Uterus (tissue), 4 donors: Measurements from ENCODE around the gene CAPNS1. TPM values are rescaled to one million over a fixed set of nuclear protein-coding genes. Genes with fewer than 3 reads are reported as not detected.

Experiments used
- DNase-seq, 2 donors: peaks; one replicate each; pipeline ENCODE4 v3.0.0-alpha.2; 2019 to 2020
- H3K27ac ChIP-seq, 2 donors: fragments of 200-600 bp; sonication (generic); 1 replicate in 1 of 2; 2 replicates in 1 of 2; pipeline ENCODE4 v1.5.1; 2016 to 2018
- H3K27me3 ChIP-seq, 2 donors: fragments of 200-600 bp; sonication (generic); one replicate each; pipeline ENCODE4 v1.5.1; 2018 to 2019; ENCODE audit warnings: control low read depth in 1 of 2
- H3K36me3 ChIP-seq, 2 donors: fragments of 200-600 bp; sonication (generic); one replicate each; pipeline ENCODE4 v1.5.1; 2019; ENCODE audit warnings: control low read depth in 1 of 2
- H3K4me1 ChIP-seq, 2 donors: fragments of 200-600 bp; sonication (generic); one replicate each; pipeline ENCODE4 v1.5.1; 2018 to 2019; ENCODE audit warnings: control low read depth in 1 of 2
- H3K4me3 ChIP-seq, 2 donors: fragments of 200-600 bp; sonication (generic); 1 replicate in 1 of 2; 2 replicates in 1 of 2; pipeline ENCODE4 v1.5.1; 2018 to 2019; ENCODE audit warnings: mild to moderate bottlenecking in 1 of 2
- H3K9me3 ChIP-seq, 2 donors: fragments of 200-600 bp; sonication (generic); one replicate each; pipeline ENCODE4 v1.5.1; 2019; ENCODE audit warnings: control low read depth in 1 of 2
- POLR2A ChIP-seq, 2 donors: fragments of 450-650 bp; IDR thresholded peaks; one replicate each; pipeline ENCODE4 v1.6.1; 2016; ENCODE audit warnings: antibody characterized with exemption in 2 of 2, mild to moderate bottlenecking in 1 of 2, moderate library complexity in 1 of 2
- intact Hi-C: fragments of 100-400 bp; cut with DNase I; formaldehyde crosslinking; loops from one replicate; pipeline ENCODE4 v1.15.1; 2023; ENCODE audit warnings: low total_unique reads
- total RNA-seq, 4 donors: library from RNA; depleted of rRNA in 3 of 4; stranded (reverse); fragments of >200 nt in 3 of 4; gene quantifications; one replicate each; pipeline versions ENCODE4 v1.1.0 to v1.2.4, GENCODE V29; 2014 to 2023
- TF ChIP-seq, protein P1 (sequence below), 4 experiments: fragments of 200-600 bp in 2 of 4; fragments of 450-650 bp in 2 of 4; sonication (generic) in 2 of 4; IDR thresholded peaks; one replicate each; pipeline ENCODE4 v1.5.1; 2016 to 2019; ENCODE audit warnings: antibody characterized with exemption in 4 of 4, mild to moderate bottlenecking in 2 of 4, moderate library complexity in 1 of 4
- donor health status: DM: yes; HTN: yes; CAD: no.

CAPNS1 gene
- total RNA-seq, 4 donors from 2014 or later: 134 to 511 (median 179) TPM

DNA sequence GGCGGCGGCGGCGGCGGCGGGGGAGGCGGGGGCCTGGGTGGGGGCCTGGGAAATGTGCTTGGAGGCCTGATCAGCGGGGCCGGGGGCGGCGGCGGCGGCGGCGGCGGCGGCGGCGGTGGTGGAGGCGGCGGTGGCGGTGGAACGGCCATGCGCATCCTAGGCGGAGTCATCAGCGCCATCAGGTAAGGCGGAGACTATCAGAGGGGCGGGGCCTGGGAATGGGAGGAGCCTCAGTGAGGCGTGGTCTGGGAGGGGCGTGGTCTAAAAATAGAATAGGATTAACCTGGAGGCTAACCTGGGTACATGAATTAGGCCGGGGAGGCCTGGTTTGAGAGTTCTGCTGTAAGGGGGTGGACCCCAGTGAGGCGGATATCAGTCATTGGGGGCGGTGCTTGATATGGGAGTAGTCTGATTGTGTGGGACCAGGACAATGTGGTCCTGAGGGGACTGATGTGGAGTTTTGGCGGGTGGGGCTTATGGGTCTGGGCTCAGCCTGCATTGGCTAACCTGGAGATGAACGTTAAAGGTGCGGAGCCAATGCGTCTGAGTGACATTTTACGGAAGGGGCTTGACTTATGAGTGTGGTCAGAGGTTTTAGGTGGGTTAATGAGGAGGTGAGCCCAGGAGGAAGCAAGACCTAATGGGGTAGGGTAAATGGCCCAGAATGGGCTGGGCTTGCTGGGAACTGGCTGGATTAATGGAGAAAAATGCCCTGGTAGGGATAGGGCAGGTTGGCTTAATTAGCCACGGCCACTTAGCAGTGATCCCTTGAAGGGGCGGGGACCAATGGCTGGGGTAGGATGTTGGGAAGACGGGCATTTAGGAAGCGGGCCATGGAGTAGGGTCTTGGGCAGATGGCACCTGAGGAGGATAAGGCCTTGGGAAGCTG, 1.4 kb downstream of the CAPNS1 start:
- intact Hi-C loops: no loop called here
- Histone ChIP-seq H3K27me3 (no peaks in the 10 kb centered on the region), H3K9me3 (no peaks in the 10 kb centered on the region), H3K4me3 (peak overlapping the region; percentile 80 to 92), H3K4me1 (peaks cover 0 to 10% of the 10 kb centered on the region in 2 donors), H3K36me3 (no peaks in the 10 kb centered on the region), H3K27ac (peak overlapping the region; percentile 95 to 97)
- peak; percentile 72 to 77 for TF ChIP-seq POLR2A (IDR thresholded peaks at IDR 0.05)
- TF ChIP-seq, protein P1, sequence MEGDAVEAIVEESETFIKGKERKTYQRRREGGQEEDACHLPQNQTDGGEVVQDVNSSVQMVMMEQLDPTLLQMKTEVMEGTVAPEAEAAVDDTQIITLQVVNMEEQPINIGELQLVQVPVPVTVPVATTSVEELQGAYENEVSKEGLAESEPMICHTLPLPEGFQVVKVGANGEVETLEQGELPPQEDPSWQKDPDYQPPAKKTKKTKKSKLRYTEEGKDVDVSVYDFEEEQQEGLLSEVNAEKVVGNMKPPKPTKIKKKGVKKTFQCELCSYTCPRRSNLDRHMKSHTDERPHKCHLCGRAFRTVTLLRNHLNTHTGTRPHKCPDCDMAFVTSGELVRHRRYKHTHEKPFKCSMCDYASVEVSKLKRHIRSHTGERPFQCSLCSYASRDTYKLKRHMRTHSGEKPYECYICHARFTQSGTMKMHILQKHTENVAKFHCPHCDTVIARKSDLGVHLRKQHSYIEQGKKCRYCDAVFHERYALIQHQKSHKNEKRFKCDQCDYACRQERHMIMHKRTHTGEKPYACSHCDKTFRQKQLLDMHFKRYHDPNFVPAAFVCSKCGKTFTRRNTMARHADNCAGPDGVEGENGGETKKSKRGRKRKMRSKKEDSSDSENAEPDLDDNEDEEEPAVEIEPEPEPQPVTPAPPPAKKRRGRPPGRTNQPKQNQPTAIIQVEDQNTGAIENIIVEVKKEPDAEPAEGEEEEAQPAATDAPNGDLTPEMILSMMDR (IDR thresholded peaks at IDR 0.05): peak in 1 of 4 experiments; percentile 3
- peak; percentile 92 for DNase-seq

DNA sequence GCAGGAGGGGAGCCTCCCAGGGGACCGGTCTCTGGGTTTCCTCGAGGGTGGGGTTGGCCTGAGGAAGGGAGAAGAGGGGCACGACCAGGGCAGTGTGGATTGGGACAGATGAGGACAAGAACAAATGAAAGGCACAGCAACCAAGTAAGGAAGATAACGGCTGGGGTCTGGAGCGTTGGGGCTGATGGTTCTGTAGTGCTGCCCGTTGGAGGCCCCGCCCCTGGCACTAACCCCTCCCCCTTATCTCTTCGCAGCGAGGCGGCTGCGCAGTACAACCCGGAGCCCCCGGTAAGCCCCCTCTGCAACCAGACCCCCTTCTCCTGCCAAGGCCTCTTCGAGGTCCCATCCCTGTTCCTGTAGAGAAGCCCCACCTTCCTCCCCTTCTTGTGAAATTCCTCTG, 2.2 kb downstream of the CAPNS1 start:
- Histone ChIP-seq H3K36me3 (no peaks in the 10 kb centered on the region), H3K4me3 (no peak overlapping the region), H3K27ac (peak overlapping the region; percentile 95 to 97), H3K27me3 (no peaks in the 10 kb centered on the region), H3K9me3 (no peaks in the 10 kb centered on the region), H3K4me1 (peaks cover 0 to 10% of the 10 kb centered on the region in 2 donors)
- no peak for DNase-seq
- TF ChIP-seq POLR2A (IDR thresholded peaks at IDR 0.05): no peak
- TF ChIP-seq, protein P1 (IDR thresholded peaks at IDR 0.05): no peak
- intact Hi-C loops: no loop called here

DNA sequence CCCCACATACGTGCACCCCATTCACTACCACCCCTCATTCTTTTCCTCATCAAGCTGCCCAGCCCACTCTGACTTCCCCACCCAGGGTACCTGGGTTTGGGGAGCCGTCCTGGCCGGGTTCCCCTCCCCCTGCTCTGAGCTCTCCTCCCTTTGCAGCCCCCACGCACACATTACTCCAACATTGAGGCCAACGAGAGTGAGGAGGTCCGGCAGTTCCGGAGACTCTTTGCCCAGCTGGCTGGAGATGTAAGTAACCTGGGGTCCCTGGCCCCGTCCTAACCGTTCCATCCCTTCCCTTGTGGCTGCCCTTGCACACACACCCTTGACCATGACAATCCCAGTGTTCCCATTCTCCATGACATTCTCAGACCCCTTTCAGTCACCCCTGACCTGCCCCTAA, 2.6 kb downstream of the CAPNS1 start:
- intact Hi-C loops: no loop called here
- no peaks in the 10 kb centered on the region for H3K27me3 ChIP-seq
- TF ChIP-seq POLR2A (IDR thresholded peaks at IDR 0.05): no peak
- TF ChIP-seq, protein P1 (IDR thresholded peaks at IDR 0.05): no peak
- H3K9me3 ChIP-seq: no peaks in the 10 kb centered on the region
- no peaks in the 10 kb centered on the region for H3K36me3 ChIP-seq
- no peak overlapping the region for H3K27ac ChIP-seq
- DNase-seq: no peak
- H3K4me1 ChIP-seq: peaks cover 0 to 10% of the 10 kb centered on the region in 2 donors
- no peak overlapping the region for H3K4me3 ChIP-seq

DNA sequence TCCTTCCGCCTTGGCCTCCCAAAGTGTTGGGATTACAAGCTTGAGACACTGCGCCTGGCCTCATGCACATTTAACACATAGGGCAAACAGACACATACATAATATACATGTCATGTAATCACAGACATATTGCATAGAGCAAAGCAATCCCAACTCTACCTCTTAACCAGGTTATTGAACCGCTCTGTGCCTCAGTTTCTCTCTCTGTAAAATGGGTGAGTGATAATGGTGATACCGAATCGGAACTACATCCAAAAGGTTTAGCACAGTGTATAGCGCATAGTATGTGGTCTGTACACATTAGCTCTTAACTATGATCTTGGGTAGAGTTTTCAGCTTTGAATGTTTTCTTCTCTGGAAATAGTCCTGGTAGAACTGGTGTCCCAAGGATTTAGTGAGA, 4.8 kb downstream of the CAPNS1 start:
- no peak overlapping the region for H3K4me3 ChIP-seq
- TF ChIP-seq, protein P1 (IDR thresholded peaks at IDR 0.05): no peak
- no peak for TF ChIP-seq POLR2A (IDR thresholded peaks at IDR 0.05)
- no peaks in the 10 kb centered on the region for H3K36me3 ChIP-seq
- intact Hi-C loops: no loop called here
- H3K27ac ChIP-seq: no peak overlapping the region
- H3K4me1 ChIP-seq: peaks cover 0 to 10% of the 10 kb centered on the region in 2 donors
- H3K27me3 ChIP-seq: no peaks in the 10 kb centered on the region
- DNase-seq: no peak
- no peaks in the 10 kb centered on the region for H3K9me3 ChIP-seq

DNA sequence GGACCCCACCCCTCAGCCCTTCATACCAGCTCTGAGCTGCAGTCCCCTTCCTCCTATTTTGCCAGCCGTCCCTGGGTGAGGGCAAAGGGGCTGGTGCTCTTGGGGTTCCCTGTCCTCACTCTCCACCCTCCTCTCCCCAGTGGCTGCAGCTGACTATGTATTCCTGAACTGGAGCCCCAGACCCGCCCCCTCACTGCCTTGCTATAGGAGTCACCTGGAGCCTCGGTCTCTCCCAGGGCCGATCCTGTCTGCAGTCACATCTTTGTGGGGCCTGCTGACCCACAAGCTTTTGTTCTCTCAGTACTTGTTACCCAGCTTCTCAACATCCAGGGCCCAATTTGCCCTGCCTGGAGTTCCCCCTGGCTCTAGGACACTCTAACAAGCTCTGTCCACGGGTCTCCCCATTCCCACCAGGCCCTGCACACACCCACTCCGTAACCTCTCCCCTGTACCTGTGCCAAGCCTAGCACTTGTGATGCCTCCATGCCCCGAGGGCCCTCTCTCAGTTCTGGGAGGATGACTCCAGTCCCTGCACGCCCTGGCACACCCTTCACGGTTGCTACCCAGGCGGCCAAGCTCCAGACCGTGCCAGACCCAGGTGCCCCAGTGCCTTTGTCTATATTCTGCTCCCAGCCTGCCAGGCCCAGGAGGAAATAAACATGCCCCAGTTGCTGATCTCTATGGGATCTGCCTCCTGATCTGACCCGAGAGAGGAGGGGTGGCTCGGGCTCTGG, 10.0 kb downstream of the CAPNS1 start:
- Histone ChIP-seq H3K27ac (no peak overlapping the region), H3K36me3 (no peaks in the 10 kb centered on the region)
- intact Hi-C loops: no loop called here

More for the DNA sequence above, 10.0 kb downstream of the CAPNS1 start:
- Histone ChIP-seq H3K4me1 (peaks cover 0 to 5% of the 10 kb centered on the region in 2 donors), H3K9me3 (no peaks in the 10 kb centered on the region), H3K4me3 (no peak overlapping the region), H3K27me3 (no peaks in the 10 kb centered on the region)
- TF ChIP-seq, protein P1 (IDR thresholded peaks at IDR 0.05): no peak
- TF ChIP-seq POLR2A (IDR thresholded peaks at IDR 0.05): no peak
- DNase-seq: no peak
